ENCODE results near the gene TCERG1L.

DNA sequence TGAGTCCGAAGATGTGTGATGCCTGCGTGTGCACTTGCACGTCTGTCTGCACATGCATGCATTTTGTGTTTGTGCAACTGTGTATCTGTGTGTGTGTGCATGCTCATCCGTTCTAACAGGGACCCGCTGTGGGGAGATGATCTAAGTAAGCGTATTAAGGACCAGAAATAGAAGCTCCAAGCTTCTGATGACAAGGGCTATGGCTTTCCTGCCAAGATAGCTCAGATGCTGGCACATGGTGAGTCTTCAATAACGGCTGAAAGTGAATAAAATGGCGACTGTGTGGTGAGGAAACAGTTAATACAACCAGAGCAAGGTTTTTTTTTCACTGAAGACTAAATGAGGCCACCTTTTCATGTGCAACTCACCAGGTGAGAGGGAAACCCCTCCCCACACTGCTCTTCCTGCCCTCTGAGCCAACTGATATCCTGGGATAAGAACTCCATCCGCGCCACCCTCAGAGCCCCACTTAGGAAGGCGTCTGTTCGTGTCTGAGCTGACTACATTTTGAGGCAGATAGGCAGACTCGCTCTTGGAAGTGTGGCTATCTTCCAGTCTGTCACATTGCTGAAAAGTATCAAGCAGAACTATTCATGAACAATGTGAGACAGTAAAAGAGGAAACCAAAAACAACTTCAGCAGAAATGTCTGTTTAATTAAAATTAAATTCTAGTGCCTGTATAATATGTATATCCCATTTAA lies 47.4 kb upstream of the TCERG1L start:
- TF ChIP-seq, protein P1, sequence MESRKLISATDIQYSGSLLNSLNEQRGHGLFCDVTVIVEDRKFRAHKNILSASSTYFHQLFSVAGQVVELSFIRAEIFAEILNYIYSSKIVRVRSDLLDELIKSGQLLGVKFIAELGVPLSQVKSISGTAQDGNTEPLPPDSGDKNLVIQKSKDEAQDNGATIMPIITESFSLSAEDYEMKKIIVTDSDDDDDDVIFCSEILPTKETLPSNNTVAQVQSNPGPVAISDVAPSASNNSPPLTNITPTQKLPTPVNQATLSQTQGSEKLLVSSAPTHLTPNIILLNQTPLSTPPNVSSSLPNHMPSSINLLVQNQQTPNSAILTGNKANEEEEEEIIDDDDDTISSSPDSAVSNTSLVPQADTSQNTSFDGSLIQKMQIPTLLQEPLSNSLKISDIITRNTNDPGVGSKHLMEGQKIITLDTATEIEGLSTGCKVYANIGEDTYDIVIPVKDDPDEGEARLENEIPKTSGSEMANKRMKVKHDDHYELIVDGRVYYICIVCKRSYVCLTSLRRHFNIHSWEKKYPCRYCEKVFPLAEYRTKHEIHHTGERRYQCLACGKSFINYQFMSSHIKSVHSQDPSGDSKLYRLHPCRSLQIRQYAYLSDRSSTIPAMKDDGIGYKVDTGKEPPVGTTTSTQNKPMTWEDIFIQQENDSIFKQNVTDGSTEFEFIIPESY (CRISPR knock-in tag; IDR thresholded peaks at IDR 0.05), result no peak
- TF ChIP-seq NR2C2 (CRISPR knock-in tag; IDR thresholded peaks at IDR 0.05), result no peak
- TF ChIP-seq NR2C2 (tag; IDR thresholded peaks at IDR 0.05), result no peak
- TF ChIP-seq TCF7L2 (IDR thresholded peaks at IDR 0.05; ENCODE audit: low read depth, low read length), result no peak
